Subcutaneous adipose tissue (tissue), 4 donors: ENCODE data around the gene CHI3L2. TPM values are rescaled to one million over a fixed set of nuclear protein-coding genes. Genes with fewer than 3 reads are reported as not detected.

ENCODE experiments used
- CTCF ChIP-seq: fragments of 450-650 bp; IDR thresholded peaks from one replicate; pipeline ENCODE4 v1.5.1; 2016; ENCODE audit warnings: low read depth, mild to moderate bottlenecking, control low read depth, antibody characterized with exemption, moderate library complexity
- total RNA-seq, 4 donors: library from RNA; depleted of rRNA; stranded (reverse); fragments of >200 nt; gene quantifications; one replicate each; pipeline ENCODE4 v1.1.0, GENCODE V29; 2016

The CHI3L2 gene
- total RNA-seq, 4 donors from 2014 or later: 10.9 to 173 (median 21.3) TPM

- no peak for TF ChIP-seq CTCF
Observed at GRCh38 chr1:111192074-111192473, 35.4 kb upstream of the CHI3L2 start.

GRCh38 chr1:111192658-111193519 is 34.6 kb upstream of the CHI3L2 start:
- no peak for TF ChIP-seq CTCF

- no peak for TF ChIP-seq CTCF
Observed at GRCh38 chr1:111193712-111194480, 33.6 kb upstream of the CHI3L2 start.

- no peak for TF ChIP-seq CTCF
Observed at GRCh38 chr1:111195002-111195684, 32.4 kb upstream of the CHI3L2 start.

GRCh38 chr1:111196213-111196612 is 31.3 kb upstream of the CHI3L2 start:
- TF ChIP-seq CTCF: no peak

GRCh38 chr1:111197598-111198284 is 29.8 kb upstream of the CHI3L2 start:
- no peak for TF ChIP-seq CTCF
